NK-92 (cell line): ENCODE data around the gene CELA2A.
"Not testable (repeated sequence)": the region's sequence is repeated elsewhere in the genome, so short reads cannot be mapped to it uniquely, and the experiment has no call there.

Experiments used
- DNase-seq: peaks from one replicate; lab custom pipeline; 2025; ENCODE audit not compliant: unreplicated experiment; lab: John Stamatoyannopoulos, UW

CELA2A gene

GRCh38 chr1:15444468-15445389 is 11.8 kb upstream of the CELA2A start:
- no peak for DNase-seq

DNA sequence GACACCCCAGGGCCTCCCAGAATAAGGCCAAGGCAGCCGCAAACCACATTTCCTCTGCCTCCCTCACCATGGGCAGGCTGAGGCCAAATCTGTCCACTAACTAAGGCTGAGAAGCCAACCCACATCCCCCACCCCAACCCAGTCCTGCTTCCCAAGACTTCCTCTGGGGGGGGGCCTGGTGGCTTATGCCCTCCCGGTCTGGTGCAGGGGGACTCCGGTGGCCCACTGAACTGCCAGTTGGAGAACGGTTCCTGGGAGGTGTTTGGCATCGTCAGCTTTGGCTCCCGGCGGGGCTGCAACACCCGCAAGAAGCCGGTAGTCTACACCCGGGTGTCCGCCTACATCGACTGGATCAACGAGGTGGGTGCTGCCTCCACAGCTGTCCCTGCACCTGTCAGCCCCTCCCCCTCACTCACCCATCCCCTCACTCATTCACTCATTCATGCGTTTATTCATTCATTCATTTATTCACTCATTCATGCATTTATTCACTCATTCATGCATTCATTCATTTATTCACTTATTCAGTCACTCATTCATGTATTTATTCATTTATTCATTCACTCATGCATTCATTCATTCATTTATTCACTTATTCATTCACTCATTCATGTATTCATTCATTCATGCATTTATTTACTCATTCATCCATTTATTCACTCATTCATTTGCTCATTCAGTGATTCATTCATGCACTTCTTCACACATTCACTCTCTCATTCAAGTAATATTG is 11.0 kb upstream of the CELA2A start:
- DNase-seq: no peak

- no peak for DNase-seq
Measured at GRCh38 chr1:15446212-15446611, 10.3 kb upstream of the CELA2A start.

- no peak for DNase-seq
Measured at GRCh38 chr1:15448877-15449462, 7.6 kb upstream of the CELA2A start.

DNA sequence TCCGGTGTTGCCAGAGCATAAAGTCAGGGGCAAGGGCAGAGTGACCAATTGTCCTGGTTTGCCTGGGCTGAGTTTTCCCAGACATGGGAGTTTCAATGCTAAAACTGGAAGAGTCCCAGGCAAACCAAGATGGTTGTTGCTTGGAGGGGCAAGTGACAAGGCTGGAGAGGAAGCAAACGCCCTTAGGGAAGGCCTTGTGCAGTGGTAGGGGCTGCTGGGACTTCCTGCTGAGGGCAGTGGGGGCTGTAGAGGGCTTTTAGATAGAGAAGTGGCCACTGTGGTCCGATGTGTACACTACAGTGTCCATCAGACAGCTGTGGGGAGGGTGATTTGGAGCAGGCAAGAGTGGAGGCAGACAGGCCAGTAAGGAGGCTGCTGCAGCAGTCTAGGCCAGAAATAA is 7.0 kb upstream of the CELA2A start:
- DNase-seq: no peak

DNA sequence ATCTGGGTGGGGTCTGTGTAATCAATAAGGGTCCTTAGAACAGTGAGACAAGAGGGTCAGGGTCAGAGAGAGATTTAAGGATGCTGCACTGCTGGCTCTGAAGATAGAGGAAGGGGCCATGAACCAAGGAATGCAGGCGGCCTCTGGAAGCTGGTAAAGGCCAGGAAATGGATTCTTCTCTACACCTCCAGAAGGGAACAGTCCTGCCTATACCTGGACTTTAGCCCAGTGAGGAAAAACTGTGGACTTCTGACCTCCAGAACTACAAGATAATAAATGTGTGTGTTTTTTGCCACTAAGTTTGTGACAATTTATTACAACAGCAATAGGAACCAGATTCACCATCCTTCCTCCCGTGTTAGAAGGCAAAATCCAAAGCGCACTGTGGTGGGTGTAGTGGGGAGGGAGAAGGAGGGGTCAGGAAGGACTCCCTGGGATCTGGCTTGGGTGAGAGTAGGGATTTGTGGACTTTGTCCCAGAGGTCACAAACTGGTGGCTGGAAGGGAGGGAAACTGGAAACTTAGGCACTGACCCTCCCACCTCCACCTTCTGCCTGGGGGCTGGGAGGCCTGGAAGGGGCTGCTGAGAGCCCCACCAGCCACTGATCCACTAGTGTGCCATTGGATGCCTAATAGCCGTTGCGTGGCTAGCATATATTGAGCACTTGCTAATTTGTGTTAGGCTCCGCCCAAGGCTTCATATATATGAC is 5.4 kb upstream of the CELA2A start:
- no peak for DNase-seq

- DNase-seq: no peak
Measured at GRCh38 chr1:15452216-15452615, 4.3 kb upstream of the CELA2A start.

GRCh38 chr1:15452866-15453571 is 3.5 kb upstream of the CELA2A start:
- no peak for DNase-seq

DNA sequence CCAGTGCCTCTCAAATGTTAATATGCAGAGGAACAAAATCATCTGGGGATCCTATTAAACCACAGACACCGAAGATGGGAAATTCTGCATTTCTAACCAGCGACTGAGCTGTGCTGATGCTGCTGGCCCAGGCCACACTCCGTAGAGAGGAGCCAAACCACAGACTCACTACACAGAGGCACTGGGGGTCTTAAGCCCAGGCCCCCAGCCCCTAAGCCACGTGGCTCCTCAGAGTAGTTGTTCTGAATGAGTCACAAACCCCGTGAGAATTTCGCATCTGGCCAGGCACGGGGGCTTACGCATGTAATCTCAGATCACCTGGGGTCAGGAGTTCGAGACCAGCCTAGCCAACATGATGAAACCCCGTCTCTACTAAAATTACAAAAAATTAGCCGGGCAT is 2.8 kb upstream of the CELA2A start:
- DNase-seq: no peak

GRCh38 chr1:15454256-15454655 is 2.3 kb upstream of the CELA2A start:
- DNase-seq: no peak

- no peak for DNase-seq
Measured at GRCh38 chr1:15455522-15455921, 1.0 kb upstream of the CELA2A start.

- no peak for DNase-seq
Measured at GRCh38 chr1:15457585-15457984, 1.1 kb downstream of the CELA2A start.

- DNase-seq: not testable (repeated sequence)
Measured at GRCh38 chr1:15458388-15458787, 1.9 kb downstream of the CELA2A start.

DNA sequence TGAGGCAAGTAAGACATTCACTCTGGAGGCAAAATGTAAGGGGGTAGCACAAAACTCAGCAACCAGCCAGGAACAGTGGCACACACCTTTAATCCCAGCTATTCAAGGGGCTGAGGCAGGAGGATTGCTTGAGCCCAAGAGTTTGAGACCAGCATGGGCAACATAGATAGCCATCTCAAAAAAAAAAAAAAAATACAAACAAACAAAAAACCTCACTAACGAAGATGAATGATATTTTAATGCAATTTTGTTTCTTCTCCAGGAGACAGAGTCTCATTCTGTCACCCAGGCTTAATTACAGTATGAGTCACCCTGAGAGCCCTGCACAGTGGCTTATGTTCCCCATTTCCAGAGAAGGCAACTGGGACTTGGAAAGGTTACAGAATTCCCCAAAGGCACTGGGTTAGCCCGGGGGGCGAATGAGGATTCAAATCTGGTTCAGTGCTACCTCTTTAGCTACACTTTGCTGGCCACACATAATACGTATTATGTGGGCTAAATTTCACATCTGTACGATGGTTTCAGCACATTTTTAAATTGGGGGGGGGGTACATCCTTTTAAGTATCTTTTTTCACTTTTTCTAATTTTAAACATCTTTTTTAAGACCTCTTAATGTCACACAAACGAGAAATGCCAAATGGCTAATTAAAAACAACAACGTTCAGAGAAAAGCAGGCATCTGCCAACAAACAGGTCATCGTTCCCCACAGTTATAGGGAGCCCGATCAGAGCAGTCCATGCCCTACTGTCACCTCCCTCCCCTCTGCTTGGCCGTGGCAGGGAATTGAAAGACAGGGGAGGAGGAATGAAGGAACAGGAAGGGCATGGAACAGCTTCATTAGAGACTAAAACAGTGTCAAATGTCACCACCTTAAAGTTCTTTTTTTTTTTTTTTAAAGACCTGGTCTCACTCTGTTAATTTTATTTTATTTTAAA is 3.5 kb downstream of the CELA2A start:
- DNase-seq: no peak

GRCh38 chr1:15460708-15461095 is 4.2 kb downstream of the CELA2A start:
- DNase-seq: no peak

DNA sequence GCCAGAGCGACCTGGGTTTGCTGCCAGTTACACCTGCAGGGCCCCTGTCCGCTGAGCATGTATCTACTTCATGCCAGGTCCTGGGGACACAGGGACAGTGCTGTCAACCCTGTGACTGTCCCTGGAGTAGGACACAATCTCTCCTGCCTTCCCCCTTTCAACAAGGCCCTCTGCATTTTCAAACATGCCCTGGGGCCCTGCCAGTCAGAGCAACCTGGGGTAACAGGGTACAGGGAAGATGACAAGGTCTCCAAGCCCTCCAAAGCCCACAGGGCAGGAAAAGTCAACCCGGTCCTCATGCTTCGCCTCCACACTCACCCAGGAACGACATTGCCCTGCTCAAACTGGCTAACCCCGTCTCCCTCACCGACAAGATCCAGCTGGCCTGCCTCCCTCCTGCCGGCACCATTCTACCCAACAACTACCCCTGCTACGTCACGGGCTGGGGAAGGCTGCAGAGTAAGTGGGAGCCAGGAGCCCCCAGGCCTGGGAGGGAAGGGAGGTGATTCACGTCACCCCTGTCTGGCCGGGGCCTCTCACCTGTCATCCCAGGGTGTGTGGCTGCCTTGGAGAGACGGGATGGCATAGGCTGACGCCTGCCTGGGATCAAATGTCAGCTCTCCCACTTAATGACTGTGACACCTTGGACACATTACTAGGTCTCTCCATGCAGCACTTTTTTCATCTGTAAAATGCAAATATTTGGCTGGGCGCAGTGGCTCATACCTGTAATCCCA is 6.7 kb downstream of the CELA2A start:
- DNase-seq: not testable (repeated sequence)

GRCh38 chr1:15463926-15464322 is 7.4 kb downstream of the CELA2A start:
- DNase-seq: not testable (repeated sequence)

- DNase-seq: no peak
Measured at GRCh38 chr1:15465674-15466073, 9.1 kb downstream of the CELA2A start.
